ENCODE results near the gene HDAC4.
A peak's percentile ranks its signal among the peaks of the same experiment; 100 is the strongest.

Gene HDAC4

DNA sequence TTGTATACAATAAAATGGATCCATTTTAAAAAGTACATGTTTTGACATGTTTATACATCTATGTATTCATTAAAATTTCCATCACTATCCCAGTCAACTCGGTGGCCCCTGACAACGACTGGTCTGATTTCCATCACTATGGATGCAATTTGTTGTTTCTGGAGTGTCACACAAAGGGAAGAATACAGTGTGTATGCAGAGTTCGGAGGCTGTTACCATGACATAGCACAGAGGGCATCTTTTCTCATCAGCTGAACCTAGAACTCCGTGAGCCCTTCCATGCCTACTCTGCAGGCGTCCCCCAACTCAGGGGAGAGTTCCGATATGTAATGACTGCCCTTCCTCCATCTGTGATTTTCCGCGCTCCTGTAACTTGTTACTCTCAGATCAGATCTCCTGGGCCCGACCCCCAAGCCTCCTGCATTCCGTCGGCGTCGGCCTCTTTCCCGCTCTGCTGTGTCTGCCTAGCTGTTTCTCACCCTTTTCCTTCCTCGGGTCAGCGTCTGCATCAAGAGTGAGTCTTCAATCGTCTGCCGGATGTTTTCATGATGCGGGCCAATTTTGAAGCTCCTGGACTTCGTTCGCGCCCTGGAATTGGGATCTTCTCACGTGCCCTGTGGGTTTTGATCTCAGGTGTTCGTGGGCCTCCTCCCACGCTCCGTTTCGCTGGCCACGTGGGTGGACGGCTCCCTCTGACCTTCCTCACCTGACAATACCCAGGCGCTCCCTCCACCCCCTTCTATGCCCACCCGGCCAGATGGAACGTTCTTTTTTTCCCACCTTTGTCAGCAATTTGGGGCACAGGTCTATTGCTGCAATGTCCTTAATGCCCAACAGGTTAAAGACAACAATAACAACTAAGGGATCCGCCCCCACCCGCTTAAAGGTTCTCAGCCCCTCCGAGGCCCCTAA, 391.9 kb downstream of the HDAC4 start:
- no peak for DNase-seq (ENCODE audit: low spot score)

GRCh38 chr2:239008004-239008403, 392.8 kb downstream of the HDAC4 start:
- DNase-seq (ENCODE audit: low spot score), result no peak

DNA sequence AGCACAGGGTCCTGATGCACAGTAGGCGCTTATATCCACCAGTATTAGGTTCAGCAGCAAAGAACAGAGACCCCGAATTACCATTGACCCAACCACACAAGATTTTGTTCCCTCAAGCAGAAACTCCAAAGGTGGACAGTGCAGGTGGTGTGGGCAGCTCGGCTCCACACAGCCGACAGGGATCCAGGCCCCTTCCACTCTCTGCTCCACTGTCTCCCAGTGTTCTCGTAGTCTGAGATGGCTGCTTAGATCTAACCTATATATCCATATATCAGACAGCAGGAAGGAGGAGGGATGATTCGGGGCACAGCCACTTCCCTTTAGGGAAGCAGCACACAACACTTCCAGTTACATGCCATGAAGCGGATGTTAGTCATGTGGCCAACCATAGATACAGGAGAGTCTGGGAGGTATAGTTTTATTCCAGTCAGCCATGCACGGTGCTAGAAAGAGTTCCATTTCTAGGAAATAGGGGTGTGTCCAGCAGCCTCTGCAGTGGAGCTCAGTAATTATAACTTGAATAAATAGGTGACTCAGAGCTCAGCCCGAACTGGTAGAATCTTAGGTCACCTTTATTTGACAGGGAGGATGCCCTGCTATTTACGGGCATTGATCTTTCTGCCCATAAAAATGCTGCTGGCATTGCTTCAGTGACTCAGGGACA, 394.1 kb downstream of the HDAC4 start:
- no peak for DNase-seq (ENCODE audit: low spot score)

- DNase-seq (ENCODE audit: low spot score), result no peak
Observed at GRCh38 chr2:239005586-239005985, 395.2 kb downstream of the HDAC4 start.

GRCh38 chr2:239004274-239005015, 396.4 kb downstream of the HDAC4 start:
- DNase-seq (ENCODE audit: low spot score), result no peak

DNA sequence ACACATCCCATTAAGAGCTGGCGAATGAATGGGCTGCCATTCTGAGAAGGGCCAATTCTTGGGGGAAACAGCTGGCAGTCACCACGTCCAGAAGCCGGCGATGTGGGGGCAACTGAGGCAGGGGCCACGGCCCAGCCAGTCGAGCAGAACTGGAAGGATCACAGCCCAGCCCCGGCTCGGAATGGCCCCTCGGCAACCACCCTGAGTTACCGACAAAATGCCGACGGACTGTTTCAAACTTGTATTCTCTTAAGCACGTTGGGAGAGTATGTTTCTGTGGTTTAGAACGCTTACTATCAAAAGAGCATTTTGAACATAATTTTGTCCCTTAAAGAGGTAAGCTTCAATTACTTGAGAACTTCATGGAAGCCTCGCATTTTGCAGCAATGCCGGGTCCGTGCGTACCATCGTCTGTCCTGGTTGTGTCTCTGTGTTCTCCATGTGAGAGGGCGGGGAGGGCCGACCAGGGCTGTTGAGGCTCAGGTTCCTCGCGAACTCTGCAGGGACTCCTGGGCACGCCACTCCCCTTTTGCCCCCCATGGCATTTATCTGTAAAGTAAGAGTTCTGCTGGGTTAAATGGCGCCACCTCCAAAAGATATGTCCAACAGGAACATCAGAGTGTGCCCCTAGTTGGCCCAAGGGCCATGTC, 397.1 kb downstream of the HDAC4 start:
- DNase-seq (ENCODE audit: low spot score), result no peak

GRCh38 chr2:239002954-239003623, 397.7 kb downstream of the HDAC4 start:
- peak; percentile 77 for DNase-seq (ENCODE audit: low spot score)

- DNase-seq (ENCODE audit: low spot score), result no peak
Observed at GRCh38 chr2:239002591-239002953, 398.2 kb downstream of the HDAC4 start.

DNA sequence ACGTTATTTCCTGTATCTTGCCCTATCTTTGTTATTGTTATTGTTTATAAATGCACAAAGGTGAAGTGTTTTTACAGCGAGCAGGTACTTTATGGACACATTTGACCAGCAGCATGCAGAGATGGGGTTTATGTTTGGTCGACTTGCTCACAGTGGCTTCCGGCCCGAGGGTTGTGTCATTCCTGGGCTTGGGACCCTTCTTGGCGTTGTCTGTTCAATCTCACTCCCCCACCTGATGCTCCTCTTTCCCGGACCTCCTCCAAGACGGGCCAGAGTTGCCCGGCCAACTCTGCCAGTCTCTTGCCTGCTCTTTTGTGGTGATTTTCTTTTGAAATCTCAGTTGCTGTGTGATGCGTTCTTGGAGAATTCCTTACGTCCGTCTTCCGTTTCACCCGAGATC, 399.0 kb downstream of the HDAC4 start:
- no peak for DNase-seq (ENCODE audit: low spot score)

GRCh38 chr2:239000500-239001073, 400.2 kb downstream of the HDAC4 start:
- no peak for DNase-seq (ENCODE audit: low spot score)

GRCh38 chr2:239000089-239000488, 400.7 kb downstream of the HDAC4 start:
- no peak for DNase-seq (ENCODE audit: low spot score)

DNA sequence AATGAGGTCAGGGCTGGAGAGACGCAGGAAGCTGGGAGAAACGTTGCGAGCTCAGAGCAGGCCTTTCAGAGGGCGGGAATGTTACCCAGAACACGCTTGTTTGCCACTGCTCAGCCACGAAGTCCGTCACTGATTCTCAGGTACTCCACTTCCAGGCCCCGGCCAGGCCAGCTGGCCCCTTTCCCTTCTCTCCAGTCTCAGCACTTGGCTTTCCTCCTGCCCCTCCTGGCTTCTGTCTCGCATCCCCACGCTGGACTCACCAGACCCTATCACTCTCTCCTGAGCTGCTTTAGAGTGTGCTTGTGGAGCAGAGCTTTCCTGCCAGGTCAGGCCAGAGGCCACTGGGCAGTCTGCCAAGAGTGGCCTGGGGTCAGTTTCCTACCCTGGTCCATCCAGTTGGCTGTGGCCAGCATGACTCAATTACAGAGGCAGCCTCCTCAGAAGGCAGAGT, 401.5 kb downstream of the HDAC4 start:
- DNase-seq (ENCODE audit: low spot score), result no peak

GRCh38 chr2:238998801-238999200, 402.0 kb downstream of the HDAC4 start:
- no peak for DNase-seq (ENCODE audit: low spot score)
